Activated T-cell treated with anti-CD3 and anti-CD28 coated beads, Interleukin-2, amount 50 U/mL, for 4 hours (primary cell): Measurements from ENCODE around the gene EPX. TPM values are rescaled to one million over a fixed set of nuclear protein-coding genes. Genes with fewer than 3 reads are reported as not detected.
A peak's percentile ranks its signal among the peaks of the same experiment; 100 is the strongest.

Source experiments
- ATAC-seq, 2 donors: fragments of 200-7000 bp; cut with Tn5 transposase; one replicate each; pipeline ENCODE4 v1.10.0; 2021
- DNase-seq: peaks from one replicate; pipeline ENCODE4 v3.0.0-alpha.2; 2020
- H3K27me3 Mint-ChIP-seq: one replicate; pipeline ENCODE4 v1.8.0; 2021; ENCODE audit warnings: low read depth, mixed read lengths
- H3K36me3 Mint-ChIP-seq: one replicate; pipeline ENCODE4 v1.8.0; 2022; ENCODE audit warnings: mixed read lengths; ENCODE audit not compliant: insufficient read depth
- H3K4me1 Mint-ChIP-seq: one replicate; pipeline ENCODE4 v1.8.0; 2021; ENCODE audit warnings: low read depth, mixed read lengths
- H3K4me3 Mint-ChIP-seq: one replicate; pipeline ENCODE4 v1.8.0; 2021; ENCODE audit warnings: mild to moderate bottlenecking, moderate library complexity, mixed read lengths
- H3K9me3 Mint-ChIP-seq: one replicate; pipeline ENCODE4 v1.8.0; 2021; ENCODE audit warnings: mixed read lengths
- total RNA-seq, 3 donors: library from RNA; stranded (reverse); gene quantifications; one replicate each; pipeline ENCODE4 v1.2.1, GENCODE V29; 2021

EPX gene
- total RNA-seq, 3 donors from 2014 or later: not detected

DNA sequence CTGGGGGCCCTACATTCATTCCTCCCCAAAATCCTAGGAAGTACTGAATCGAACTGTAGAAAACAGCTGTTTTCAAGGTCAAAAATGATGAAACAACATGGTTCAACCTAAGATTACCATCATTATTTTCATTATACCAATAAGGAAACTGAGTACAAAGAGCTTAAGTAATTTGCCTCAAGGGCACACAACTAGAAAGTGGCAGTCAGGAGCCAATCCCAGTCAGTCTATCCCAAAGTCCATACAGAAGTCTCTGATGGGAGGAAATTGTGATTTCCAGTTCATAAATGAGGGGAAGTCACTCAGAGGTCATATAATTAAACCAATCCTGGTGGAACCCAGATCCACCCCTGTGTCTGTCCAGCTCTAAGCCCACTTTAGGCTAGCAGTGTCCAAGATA, 54.3 kb downstream of the EPX start:
- Mint-ChIP-seq H3K9me3 (no peaks in the 10 kb centered on the region), H3K4me3 (no peak overlapping the region), H3K27me3 (peaks cover 30% of the 10 kb centered on the region), H3K36me3 (no peaks in the 10 kb centered on the region), H3K4me1 (peaks cover 12% of the 10 kb centered on the region)
- ATAC-seq: no peak
- no peak for DNase-seq

DNA sequence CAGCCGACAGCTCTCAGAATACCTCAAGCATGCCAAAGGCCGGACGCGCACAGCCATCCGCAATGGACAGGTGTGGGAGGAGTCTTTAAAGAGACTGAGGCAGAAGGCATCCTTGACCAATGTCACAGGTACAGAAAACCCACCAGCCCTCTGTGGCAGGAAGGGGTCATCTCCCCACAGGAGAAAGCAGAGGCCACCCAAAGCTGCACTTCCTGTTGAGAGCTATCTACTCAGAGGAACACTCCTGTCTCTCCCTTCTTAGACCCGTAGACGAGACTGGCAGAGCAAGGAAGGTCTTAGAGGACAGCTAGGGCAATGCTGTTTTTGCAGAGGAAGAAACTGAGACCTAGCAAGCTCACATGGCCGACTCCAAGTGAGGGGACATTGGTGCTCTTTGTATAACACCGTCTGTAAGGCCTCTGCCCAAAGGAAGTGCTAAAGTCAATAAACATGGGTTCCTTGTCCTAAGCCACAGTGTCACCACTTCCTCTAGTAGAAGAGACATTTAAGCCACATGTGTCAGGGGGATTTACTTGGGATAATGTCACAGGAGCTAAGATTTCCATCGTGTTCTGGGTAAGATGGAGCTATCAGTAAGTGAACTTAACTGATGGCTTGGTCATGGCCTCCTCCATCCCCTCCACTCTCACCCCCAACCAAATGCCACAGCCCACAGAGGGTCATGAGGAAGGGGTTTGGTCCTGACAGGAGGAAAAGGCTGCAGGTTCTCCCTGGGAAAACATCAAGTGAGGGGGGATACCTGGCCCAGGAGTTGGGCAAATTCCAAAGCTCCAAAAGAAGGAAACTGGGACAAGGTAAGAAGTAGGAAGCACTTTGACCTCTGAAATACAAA, 55.2 kb downstream of the EPX start:
- Mint-ChIP-seq H3K27me3 (peaks cover 22% of the 10 kb centered on the region), H3K4me3 (no peak overlapping the region), H3K9me3 (no peaks in the 10 kb centered on the region)

DNA sequence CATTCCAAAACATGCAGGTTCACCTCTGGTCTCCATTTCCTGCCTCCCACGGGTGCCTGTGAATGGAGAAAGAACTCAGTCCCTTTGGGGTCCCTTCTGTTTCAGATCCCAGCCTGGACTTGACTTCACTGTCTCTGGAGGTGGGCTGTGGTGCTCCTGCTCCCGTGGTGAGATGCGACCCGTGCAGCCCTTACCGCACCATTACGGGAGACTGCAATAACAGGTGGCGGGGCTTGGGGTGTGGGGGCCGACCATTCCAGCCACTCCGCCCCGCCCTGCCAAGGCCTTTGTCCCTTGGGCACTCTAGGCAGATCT, 56.4 kb downstream of the EPX start:
- Mint-ChIP-seq H3K36me3 (no peaks in the 10 kb centered on the region), H3K4me3 (peak overlapping the region; percentile 79), H3K27me3 (peaks cover 12% of the 10 kb centered on the region), H3K9me3 (no peaks in the 10 kb centered on the region), H3K4me1 (peaks cover 12% of the 10 kb centered on the region)
- ATAC-seq (peak in 1 of 2 donors; percentile 4), DNase-seq (no peak)

More for the DNA sequence above, 55.2 kb downstream of the EPX start:
- ATAC-seq (no peak), DNase-seq (no peak)
- Mint-ChIP-seq H3K4me1 (peaks cover 12% of the 10 kb centered on the region), H3K36me3 (no peaks in the 10 kb centered on the region)

DNA sequence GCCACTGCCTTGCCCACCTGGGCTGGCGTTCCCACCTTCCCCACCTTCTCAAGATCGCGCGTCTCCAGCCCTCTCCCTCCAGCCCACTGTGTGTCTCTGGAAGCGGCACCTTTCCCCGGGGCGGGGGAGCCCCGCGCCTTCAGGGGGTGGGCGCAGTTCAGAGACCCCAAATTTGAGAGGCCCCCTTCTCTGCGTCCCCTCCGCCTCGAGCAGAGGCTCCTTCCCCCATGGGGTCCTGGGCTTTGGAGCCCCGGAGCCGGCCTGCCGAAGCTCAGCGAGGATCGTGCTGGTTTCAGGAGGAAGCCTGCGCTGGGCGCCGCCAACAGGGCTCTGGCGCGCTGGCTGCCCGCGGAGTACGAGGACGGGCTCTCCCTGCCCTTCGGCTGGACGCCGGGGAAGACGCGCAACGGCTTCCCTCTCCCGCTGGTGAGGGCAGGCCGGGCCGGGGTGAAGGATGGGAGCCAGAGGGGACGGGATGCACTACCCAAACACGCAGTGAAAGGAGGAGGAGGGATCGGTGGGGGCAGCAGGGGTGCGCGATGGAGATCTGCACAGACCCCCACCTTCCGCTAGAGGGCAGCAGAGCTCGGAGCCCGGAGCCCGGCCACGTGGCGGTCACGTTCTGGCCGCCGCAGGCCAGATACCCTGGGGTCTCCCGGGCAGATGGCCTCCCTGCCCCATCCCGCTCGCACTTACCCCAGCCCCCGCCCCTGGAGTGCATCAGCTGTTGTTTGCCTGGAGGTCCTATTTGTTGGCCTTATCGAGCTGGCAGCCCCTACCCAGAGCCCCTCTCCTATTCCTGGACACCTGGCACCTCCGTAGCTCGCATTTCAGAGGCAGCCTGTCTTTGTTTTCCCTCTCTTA, 57.0 kb downstream of the EPX start:
- peak; percentile 95 for ATAC-seq

DNA sequence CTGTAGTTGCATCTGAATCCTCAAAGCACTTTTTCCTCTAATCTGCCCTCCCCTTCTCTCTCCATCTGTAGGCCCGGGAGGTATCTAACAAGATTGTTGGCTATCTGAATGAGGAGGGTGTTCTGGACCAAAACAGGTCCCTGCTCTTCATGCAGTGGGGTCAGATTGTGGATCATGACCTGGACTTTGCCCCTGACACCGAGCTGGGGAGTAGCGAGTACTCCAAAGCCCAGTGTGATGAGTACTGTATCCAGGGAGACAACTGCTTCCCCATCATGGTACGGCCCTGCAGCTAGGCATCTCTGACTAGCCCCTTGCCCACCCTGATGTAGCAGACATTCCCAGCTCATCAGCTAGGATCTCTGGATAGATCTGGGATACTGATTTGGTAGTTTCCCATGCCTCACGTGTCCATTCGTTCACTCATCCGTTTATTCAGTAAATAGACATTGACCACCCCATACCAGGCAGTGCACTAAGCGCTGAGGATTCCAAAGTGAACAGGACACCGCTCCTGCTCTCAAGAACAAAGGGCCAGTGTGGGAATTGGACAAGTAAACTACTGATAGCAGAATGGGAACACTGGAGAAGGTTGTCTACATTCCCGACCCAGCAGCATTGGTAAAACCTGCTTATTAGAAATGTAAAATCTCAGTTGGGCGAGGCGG, 58.0 kb downstream of the EPX start:
- Mint-ChIP-seq H3K27me3 (peaks cover 8% of the 10 kb centered on the region), H3K36me3 (no peaks in the 10 kb centered on the region), H3K9me3 (no peaks in the 10 kb centered on the region), H3K4me1 (peaks cover 12% of the 10 kb centered on the region), H3K4me3 (no peak overlapping the region)
- ATAC-seq (no peak), DNase-seq (no peak)

More for the DNA sequence above, 57.0 kb downstream of the EPX start:
- DNase-seq: peak; percentile 77
- Mint-ChIP-seq H3K36me3 (no peaks in the 10 kb centered on the region), H3K4me3 (peak overlapping the region; percentile 79), H3K9me3 (no peaks in the 10 kb centered on the region), H3K4me1 (peaks cover 12% of the 10 kb centered on the region), H3K27me3 (peaks cover 10% of the 10 kb centered on the region)

DNA sequence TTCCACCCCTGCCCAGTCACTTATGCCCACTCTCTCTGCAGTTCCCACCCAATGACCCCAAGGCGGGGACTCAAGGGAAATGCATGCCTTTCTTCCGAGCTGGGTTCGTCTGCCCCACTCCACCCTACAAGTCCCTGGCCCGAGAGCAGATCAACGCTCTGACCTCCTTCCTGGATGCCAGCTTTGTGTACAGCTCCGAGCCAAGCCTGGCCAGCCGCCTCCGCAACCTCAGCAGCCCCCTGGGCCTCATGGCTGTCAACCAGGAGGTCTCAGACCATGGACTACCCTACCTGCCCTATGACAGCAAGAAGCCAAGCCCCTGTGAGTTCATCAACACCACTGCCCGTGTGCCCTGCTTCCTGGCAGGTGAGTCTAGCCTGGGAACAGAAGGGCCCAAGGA, 59.6 kb downstream of the EPX start:
- no peaks in the 10 kb centered on the region for H3K36me3 Mint-ChIP-seq
- DNase-seq (no peak), ATAC-seq (no peak)
- H3K4me3 Mint-ChIP-seq: no peak overlapping the region
- peaks cover 5% of the 10 kb centered on the region for H3K27me3 Mint-ChIP-seq
- H3K4me1 Mint-ChIP-seq: peaks cover 12% of the 10 kb centered on the region
- H3K9me3 Mint-ChIP-seq: no peaks in the 10 kb centered on the region

DNA sequence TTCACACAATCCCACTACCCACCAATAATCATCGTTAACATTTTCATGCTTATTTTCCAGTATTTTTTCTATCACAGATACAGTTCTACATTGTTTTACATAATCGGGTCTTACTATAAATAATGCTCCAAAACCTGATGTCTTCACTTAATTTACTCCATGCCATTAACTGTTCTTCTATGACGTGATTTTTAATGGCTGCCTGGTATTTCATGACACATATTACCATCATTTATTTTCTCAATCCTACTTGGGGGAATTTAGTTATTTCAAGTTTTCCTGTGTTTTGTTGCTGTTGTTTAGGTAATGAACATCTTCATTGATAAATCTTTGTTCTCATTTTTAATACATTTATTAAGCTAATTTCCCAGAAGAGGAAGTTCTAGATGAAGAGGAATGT, 60.6 kb downstream of the EPX start:
- no peak for ATAC-seq
- H3K36me3 Mint-ChIP-seq: no peaks in the 10 kb centered on the region
- DNase-seq: no peak
- H3K9me3 Mint-ChIP-seq: no peaks in the 10 kb centered on the region
- H3K4me1 Mint-ChIP-seq: peaks cover 6% of the 10 kb centered on the region
- peaks cover 5% of the 10 kb centered on the region for H3K27me3 Mint-ChIP-seq
- H3K4me3 Mint-ChIP-seq: no peak overlapping the region

Other genes with a start within 250 kb of the EPX start
- gene CUEDC1, start 237.3 kb upstream of the EPX start, total RNA-seq: under 1 TPM; 0.41 to 0.63 (median 0.58) TPM
- gene VEZF1, start 204.5 kb upstream of the EPX start, total RNA-seq: 10 to 100 TPM; 23.8 to 25.1 (median 24.1) TPM
- 100 to 1,000 TPM; 588 to 666 (median 647) TPM for gene SRSF1, start 185.5 kb upstream of the EPX start, total RNA-seq
- 10 to 100 TPM; 40.3 to 43.5 (median 42.3) TPM for gene DYNLL2, start 109.3 kb upstream of the EPX start, total RNA-seq
- under 1 TPM; 0.14 to 0.33 (median 0.21) TPM for gene OR4D1, start 44.3 kb upstream of the EPX start, total RNA-seq
- not detected for gene OR4D2, start 25.7 kb upstream of the EPX start, total RNA-seq
- 10 to 100 TPM; 17.0 to 22.0 (median 20.0) TPM for gene MKS1, start 26.5 kb downstream of the EPX start, total RNA-seq
- under 1 TPM in 1 of 3 donors, not detected in 2; 0.18 TPM for gene LPO, start 45.9 kb downstream of the EPX start, total RNA-seq
- not detected for gene MPO, start 88.2 kb downstream of the EPX start, total RNA-seq
- 10 to 100 TPM; 38.6 to 49.6 (median 43.2) TPM for gene TSPOAP1, start 136.1 kb downstream of the EPX start, total RNA-seq
- 100 to 1,000 TPM; 144 to 154 (median 152) TPM for gene SUPT4H1, start 159.5 kb downstream of the EPX start, total RNA-seq
- under 1 TPM; 0.43 to 0.92 (median 0.73) TPM for gene RNF43, start 224.8 kb downstream of the EPX start, total RNA-seq